H1 (cell line): ENCODE data around the gene PTPRE. TPM values are rescaled to one million over a fixed set of nuclear protein-coding genes. Genes with fewer than 3 reads are reported as not detected.

ENCODE experiments used
- CTCF ChIA-PET: fragments of 300-600 bp; sonication (Branson Sonifier 250); formaldehyde crosslinking; loops from one replicate; lab custom pipeline; 2021; ENCODE audit not compliant: partially characterized antibody; lab: Charles Lee
- POLR2A ChIA-PET: fragments of 300-600 bp; sonication (Branson Sonifier 250); formaldehyde crosslinking; loops from one replicate; lab custom pipeline; 2021; ENCODE audit warnings: inconsistent platforms; ENCODE audit not compliant: partially characterized antibody; lab: Charles Lee
- DNase-seq, 2 experiments: peaks; one replicate each; pipeline versions ENCODE4 v3.0.0 to v3.0.0-alpha.2; 2010 to 2022; ENCODE audit warnings: low spot score in 2 of 2, low read depth in 1 of 2, mixed read lengths in 1 of 2
- FAIRE-seq: peaks from 2 replicates; lab custom pipeline; 2011; peaks lifted over from hg19 to GRCh38; lab: Jason Lieb, UNC
- H2AFZ ChIP-seq: 2 replicates; pipeline ENCODE4 v1.8.1; 2012; ENCODE audit warnings: low read length, inconsistent platforms
- H2AK5ac ChIP-seq: 2 replicates; pipeline ENCODE4 v1.6.1; 2013; ENCODE audit warnings: low read depth, low read length
- H2BK120ac ChIP-seq: replicated peaks from 2 replicates; pipeline ENCODE3; 2013; ENCODE audit warnings: low read depth, low read length, inconsistent platforms
- H2BK12ac ChIP-seq: 2 replicates; pipeline ENCODE4 v1.6.1; 2013; ENCODE audit warnings: low read depth, low read length
- H2BK15ac ChIP-seq: 2 replicates; pipeline ENCODE4 v1.6.1; 2013; ENCODE audit warnings: low read length
- H2BK20ac ChIP-seq: 2 replicates; pipeline ENCODE4 v1.6.1; 2013; ENCODE audit warnings: low read length
- H2BK5ac ChIP-seq: 2 replicates; pipeline ENCODE4 v1.6.1; 2013; ENCODE audit warnings: low read depth, low read length
- H3K14ac ChIP-seq: 2 replicates; pipeline ENCODE4 v1.6.1; 2013; ENCODE audit warnings: inconsistent platforms; ENCODE audit not compliant: insufficient read length
- H3K18ac ChIP-seq: 2 replicates; pipeline ENCODE4 v1.6.1; 2013; ENCODE audit warnings: low read length; ENCODE audit errors: extremely low read depth
- H3K23ac ChIP-seq: 2 replicates; pipeline ENCODE4 v1.6.1; 2013; ENCODE audit warnings: inconsistent platforms; ENCODE audit not compliant: insufficient read length
- H3K23me2 ChIP-seq: 2 replicates; pipeline ENCODE4 v1.6.1; 2013; ENCODE audit warnings: low read depth, low read length
- H3K27ac ChIP-seq: 2 replicates; pipeline ENCODE4 v1.6.1; 2011; ENCODE audit warnings: low read depth, low read length, inconsistent platforms
- H3K27me3 ChIP-seq, 4 experiments: replicated peaks in 1 of 4; 1 replicate in 1 of 4; 2 replicates in 3 of 4; pipeline versions ENCODE4 v1.6.1 to v1.8.1; 2011 to 2013; ENCODE audit warnings: low read length in 3 of 4, mild to moderate bottlenecking in 3 of 4, inconsistent platforms in 2 of 4, mixed read lengths in 2 of 4, moderate library complexity in 1 of 4; ENCODE audit not compliant: control insufficient read depth in 3 of 4, insufficient read depth in 3 of 4; ENCODE audit errors: extremely low read depth in 1 of 4
- H3K36me3 ChIP-seq, 4 experiments: 2 replicates each; pipeline versions ENCODE4 v1.6.1 to v1.8.1; 2011 to 2013; ENCODE audit warnings: mild to moderate bottlenecking in 4 of 4, low read length in 3 of 4, moderate library complexity in 2 of 4, control low read depth in 1 of 4, inconsistent platforms in 1 of 4; ENCODE audit not compliant: insufficient read depth in 4 of 4, control insufficient read depth in 2 of 4
- H3K4ac ChIP-seq: replicated peaks from 2 replicates; pipeline ENCODE3; 2013; ENCODE audit warnings: low read length, low read depth, mixed read lengths, inconsistent platforms; ENCODE audit not compliant: insufficient read length
- H3K4me1 ChIP-seq, 4 experiments: replicated peaks in 1 of 4; 1 replicate in 1 of 4; 2 replicates in 3 of 4; pipeline versions ENCODE4 v1.6.1 to v1.8.1; 2011 to 2013; ENCODE audit warnings: low read length in 3 of 4, inconsistent platforms in 2 of 4, mixed read lengths in 1 of 4; ENCODE audit not compliant: insufficient read depth in 4 of 4, control insufficient read depth in 3 of 4
- H3K4me2 ChIP-seq, 2 experiments: 2 replicates each; pipeline versions ENCODE4 v1.6.1 to v1.8.1; 2011 to 2013; ENCODE audit warnings: low read depth in 2 of 2, low read length in 2 of 2, control low read depth in 1 of 2, inconsistent platforms in 1 of 2, mild to moderate bottlenecking in 1 of 2; ENCODE audit not compliant: insufficient read depth in 1 of 2
- H3K4me3 ChIP-seq, 4 experiments: fragments of 200-600, 300-600 bp in 1 of 4; sonication (generic), shearing (Covaris generic), sonication (Bioruptor Twin) in 1 of 4; 2 replicates each; pipeline versions ENCODE4 v1.5.1 to v1.8.1; 2011 to 2016; ENCODE audit warnings: low read length in 4 of 4, low read depth in 3 of 4, control low read depth in 2 of 4, inconsistent platforms in 2 of 4, mild to moderate bottlenecking in 2 of 4, mixed read lengths in 1 of 4, moderate library complexity in 1 of 4; ENCODE audit not compliant: insufficient read depth in 2 of 4; ENCODE audit errors: extremely low read depth in 1 of 4
- H3K56ac ChIP-seq: replicated peaks from 2 replicates; pipeline ENCODE3; 2013; ENCODE audit warnings: low read depth, mild to moderate bottlenecking, mixed read lengths, low read length, inconsistent platforms; ENCODE audit not compliant: insufficient read length
- H3K79me1 ChIP-seq: 2 replicates; pipeline ENCODE4 v1.6.1; 2013; ENCODE audit warnings: low read depth, low read length, control low read depth
- H3K79me2 ChIP-seq, 2 experiments: 2 replicates each; pipeline versions ENCODE4 v1.6.1 to v1.8.1; 2012 to 2013; ENCODE audit warnings: low read length in 2 of 2, mild to moderate bottlenecking in 2 of 2, inconsistent platforms in 1 of 2; ENCODE audit not compliant: insufficient read depth in 2 of 2, control insufficient read depth in 1 of 2
- H3K9ac ChIP-seq, 4 experiments: replicated peaks in 1 of 4; 1 replicate in 1 of 4; 2 replicates in 3 of 4; pipeline versions ENCODE4 v1.6.1 to v1.8.1; 2011 to 2013; ENCODE audit warnings: low read depth in 3 of 4, low read length in 3 of 4, control low read depth in 2 of 4, mild to moderate bottlenecking in 2 of 4, moderate library complexity in 2 of 4, inconsistent platforms in 1 of 4; ENCODE audit errors: extremely low read depth in 1 of 4
- H3K9me3 ChIP-seq, 2 experiments: 2 replicates each; pipeline versions ENCODE4 v1.6.1 to v1.8.1; 2012 to 2013; ENCODE audit warnings: mild to moderate bottlenecking in 2 of 2, moderate library complexity in 2 of 2, control low read depth in 1 of 2, inconsistent platforms in 1 of 2, low read depth in 1 of 2, low read length in 1 of 2, mixed read lengths in 1 of 2; ENCODE audit not compliant: insufficient read depth in 2 of 2
- H4K20me1 ChIP-seq, 2 experiments: replicated peaks in 1 of 2; 2 replicates each; pipeline versions ENCODE3 to v1.8.1; 2011 to 2013; ENCODE audit warnings: inconsistent platforms in 2 of 2, low read length in 2 of 2, mild to moderate bottlenecking in 1 of 2; ENCODE audit not compliant: insufficient read depth in 2 of 2, control insufficient read depth in 1 of 2
- H4K5ac ChIP-seq: 2 replicates; pipeline ENCODE4 v1.6.1; 2013; ENCODE audit warnings: low read length, low read depth, mixed read lengths, inconsistent platforms; ENCODE audit not compliant: insufficient read length
- H4K8ac ChIP-seq: 2 replicates; pipeline ENCODE4 v1.8.0; 2013; ENCODE audit warnings: mild to moderate bottlenecking, moderate library complexity, low read length, inconsistent platforms; ENCODE audit not compliant: insufficient read depth; ENCODE audit errors: extremely low read depth
- H4K91ac ChIP-seq: replicated peaks from 2 replicates; pipeline ENCODE3; 2013; ENCODE audit warnings: low read length, mixed read lengths, inconsistent platforms; ENCODE audit not compliant: insufficient read length
- CHD1 ChIP-seq: IDR thresholded peaks from 2 replicates; pipeline ENCODE4 v1.6.1; 2012; ENCODE audit warnings: low read depth, low read length, improper control_type of control experiment
- JUND ChIP-seq: IDR thresholded peaks from 2 replicates; pipeline ENCODE4 v1.6.1; 2011; ENCODE audit warnings: mild to moderate bottlenecking, improper control_type of control experiment, low read length
- KDM5A ChIP-seq: fragments of 200-600 bp; IDR thresholded peaks from 2 replicates; pipeline ENCODE4 v1.7.1; 2012; ENCODE audit warnings: mild to moderate bottlenecking, low read length, inconsistent platforms, mixed read lengths
- RXRA ChIP-seq: IDR thresholded peaks from 2 replicates; pipeline ENCODE4 v1.6.1; 2011; ENCODE audit warnings: low read depth, mild to moderate bottlenecking, low read length, moderate library complexity; ENCODE audit not compliant: insufficient read depth
- WGBS, 2 experiments: shearing (Covaris generic) in 1 of 2; methylation state at CpG; one replicate each; pipeline versions ENCODE4 v1.1.6 to v1.1.7; 2013 to 2015; ENCODE audit warnings: low lambda C conversion rate in 2 of 2, mixed read lengths in 2 of 2, inconsistent platforms in 1 of 2, low coverage in 1 of 2, missing lambda C conversion rate in 1 of 2; ENCODE audit not compliant: insufficient replicate concordance in 2 of 2, insufficient coverage in 1 of 2, insufficient read length in 1 of 2; ENCODE audit errors: extremely low coverage in 1 of 2, missing lambda C conversion rate in 1 of 2; 5-methylcytosine and 5-hydroxymethylcytosine counted together
- polyA plus RNA-seq, 7 experiments: library from polyadenylated mRNA; depleted of rRNA in 3 of 7; stranded (reverse) in 5 of 7; unstranded in 2 of 7; fragments of >200 nt in 5 of 7; fragments of 200-250 nt in 2 of 7; gene quantifications; 1 replicate in 5 of 7; 2 replicates in 1 of 7; 4 replicates in 1 of 7; pipeline versions ENCODE4 v1.2.1 to v1.2.3, GENCODE V29; 2011 to 2013; ENCODE audit warnings: missing spikeins in 2 of 7, mixed read lengths in 2 of 7
- total RNA-seq: library from RNA; stranded (reverse); fragmentation: NEBNext Ultra II Directional; extraction: Animal tissue kit (Norgen Biotek cat#: 25700); gene quantifications from 2 replicates; pipeline ENCODE4 v1.2.1, GENCODE V29; 2021

PTPRE gene
- total and polyA plus RNA-seq, 2 of the 8 experiments (the other 6 are each of a cell fraction or from before 2014, with no cell fraction given) = 0.33 to 0.54 TPM

DNA sequence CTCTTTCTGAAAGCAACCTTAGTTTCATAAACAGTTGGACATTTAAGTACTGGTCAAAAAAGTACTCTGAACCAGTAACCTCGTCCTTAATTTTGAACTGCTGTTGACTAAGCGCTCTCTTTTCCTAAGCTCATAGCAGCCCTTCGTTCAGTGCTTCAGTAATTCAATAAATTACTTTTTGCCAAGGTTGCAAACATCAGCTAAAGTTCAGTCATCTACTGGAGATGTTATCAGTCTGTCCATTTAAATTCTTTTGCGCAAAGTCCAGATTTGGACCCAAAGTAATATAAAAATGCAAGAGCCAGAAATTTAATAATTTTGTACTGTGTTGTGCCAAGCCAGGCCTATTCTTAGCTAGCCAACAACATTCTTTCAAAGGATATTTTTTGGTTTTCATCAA, 8.4 kb downstream of the PTPRE start:
- peaks cover 0 to 2% (median 0%) of the 10 kb centered on the region in 4 experiments; a peak in 3 of 7 replicates for H3K4me1 ChIP-seq
- no peak overlapping the region for H3K23ac ChIP-seq
- TF ChIP-seq CHD1 = no peak
- TF ChIP-seq KDM5A = no peak
- no peak for TF ChIP-seq JUND
- no peak for TF ChIP-seq RXRA
- H3K23me2 ChIP-seq = no peaks in the 10 kb centered on the region
- H3K27ac ChIP-seq = no peak overlapping the region
- H4K91ac ChIP-seq = no peak overlapping the region
- H2BK20ac ChIP-seq = no peak overlapping the region
- no peak overlapping the region for H3K14ac ChIP-seq
- H4K8ac ChIP-seq = no peak overlapping the region
- DNase-seq = no peak
- H4K5ac ChIP-seq = no peak overlapping the region
- H2BK12ac ChIP-seq = no peak overlapping the region
- no peaks in the 10 kb centered on the region for H3K79me1 ChIP-seq
- FAIRE-seq = no peak
- H3K4ac ChIP-seq = no peak overlapping the region
- peaks cover 0 to 2% of the 10 kb centered on the region in 2 experiments for H4K20me1 ChIP-seq
- H2BK120ac ChIP-seq = no peak overlapping the region
- whole genome bisulfite sequencing, 2 experiments = 96% methylated on average over 4 of the region's 4 CpGs; no CpG with 5 or more reads in 1 of the 2 experiments
- H3K56ac ChIP-seq = no peak overlapping the region
- no peak overlapping the region for H2BK5ac ChIP-seq
- no peaks in the 10 kb centered on the region for H3K79me2 ChIP-seq
- H3K18ac ChIP-seq = no peak overlapping the region
- no peak overlapping the region for H3K4me3 ChIP-seq
- no peaks in the 10 kb centered on the region for H3K36me3 ChIP-seq
- no peaks in the 10 kb centered on the region for H3K27me3 ChIP-seq
- no peak overlapping the region for H3K4me2 ChIP-seq
- ChIA-PET CTCF (interaction anchor here (0.9 to 3.0 kb wide), 4 partner anchors 10 to 120 kb away, joined by 3 to 11 read pairs (median 6); no protein-coding TSS in a partner anchor), POLR2A (no interaction called here)
- no peak overlapping the region for H2BK15ac ChIP-seq
- no peaks in the 10 kb centered on the region for H3K9me3 ChIP-seq
- H3K9ac ChIP-seq = no peak overlapping the region
- H2AFZ ChIP-seq = no peak overlapping the region
- H2AK5ac ChIP-seq = no peak overlapping the region
